GM23248 (cell line): ENCODE results near the gene SULT1E1. TPM values are rescaled to one million over a fixed set of nuclear protein-coding genes. Genes with fewer than 3 reads are reported as not detected.

ENCODE experiments used
- DNase-seq: peaks from one replicate; pipeline ENCODE4 v3.0.0-alpha.2; 2015
- H2AFZ ChIP-seq: fragments of 200-600 bp; sonication (generic); 2 replicates; pipeline ENCODE4 v1.6.1; 2016; ENCODE audit warnings: antibody characterized with exemption
- H3F3A ChIP-seq: fragments of 200-600 bp; sonication (generic); 2 replicates; pipeline ENCODE4 v1.6.1; 2016; ENCODE audit warnings: mild to moderate bottlenecking, antibody characterized with exemption, mixed run types; ENCODE audit not compliant: insufficient read depth
- H3K27ac ChIP-seq: fragments of 200-600 bp; sonication (generic); 2 replicates; pipeline ENCODE4 v1.5.1; 2016; ENCODE audit warnings: mild to moderate bottlenecking
- H3K27me3 ChIP-seq: fragments of 200-600 bp; sonication (generic); replicated peaks from 2 replicates; pipeline ENCODE4 v1.6.1; 2016; ENCODE audit warnings: mild to moderate bottlenecking; ENCODE audit not compliant: insufficient read depth
- H3K36me3 ChIP-seq: fragments of 200-600 bp; sonication (generic); 2 replicates; pipeline ENCODE4 v1.6.1; 2016; ENCODE audit warnings: low read depth, mild to moderate bottlenecking
- H3K4me1 ChIP-seq: fragments of 200-600 bp; sonication (generic); 2 replicates; pipeline ENCODE4 v1.6.1; 2016; ENCODE audit warnings: mild to moderate bottlenecking; ENCODE audit not compliant: insufficient read depth
- H3K4me2 ChIP-seq: fragments of 200-600 bp; sonication (generic); one replicate; pipeline ENCODE4 v1.6.1; 2016; ENCODE audit warnings: mild to moderate bottlenecking; ENCODE audit not compliant: unreplicated experiment
- H3K4me3 ChIP-seq: fragments of 200-600 bp; sonication (generic); 2 replicates; pipeline ENCODE4 v1.5.1; 2016; ENCODE audit warnings: mild to moderate bottlenecking
- H3K79me2 ChIP-seq: fragments of 200-600 bp; sonication (generic); 2 replicates; pipeline ENCODE4 v1.6.1; 2016; ENCODE audit warnings: mild to moderate bottlenecking; ENCODE audit not compliant: insufficient read depth
- H3K9ac ChIP-seq: fragments of 200-600 bp; sonication (generic); 2 replicates; pipeline ENCODE4 v1.6.1; 2016; ENCODE audit warnings: mild to moderate bottlenecking
- H3K9me2 ChIP-seq: fragments of 200-600 bp; sonication (generic); 2 replicates; pipeline ENCODE4 v1.6.1; 2016; ENCODE audit warnings: mixed run types, mild to moderate bottlenecking, moderate library complexity; ENCODE audit not compliant: insufficient read depth
- H3K9me3 ChIP-seq: fragments of 200-600 bp; sonication (generic); one replicate; pipeline ENCODE4 v1.6.1; 2017; ENCODE audit warnings: low read depth
- H4K20me1 ChIP-seq: fragments of 200-600 bp; sonication (generic); 2 replicates; pipeline ENCODE4 v1.6.0; 2016; ENCODE audit not compliant: insufficient read depth
- EZH2 ChIP-seq: fragments of 200-600 bp; sonication (generic); IDR thresholded peaks from 2 replicates; pipeline ENCODE4 v1.6.1; 2018; ENCODE audit warnings: antibody characterized with exemption, mild to moderate bottlenecking; ENCODE audit not compliant: insufficient read depth, poor library complexity, severe bottlenecking
- EZH2phosphoT487 ChIP-seq: fragments of 200-600 bp; sonication (generic); IDR thresholded peaks from 2 replicates; pipeline ENCODE4 v1.6.1; 2018; ENCODE audit warnings: antibody characterized with exemption, moderate library complexity, mild to moderate bottlenecking, low read depth; ENCODE audit not compliant: insufficient read depth
- WGBS, 2 experiments: methylation state at CpG; one replicate each; pipeline ENCODE4 v1.1.6; 2015 to 2017; ENCODE audit warnings: low lambda C conversion rate in 2 of 2, low coverage in 1 of 2; ENCODE audit errors: missing lambda C conversion rate in 2 of 2; 5-methylcytosine and 5-hydroxymethylcytosine counted together
- in situ Hi-C: fragments of 300-500 bp; cut with MboI; formaldehyde crosslinking; loops from 2 replicates; pipeline ENCODE4 v1.15.0; 2020
- polyA plus RNA-seq: library from polyadenylated mRNA; unstranded; fragments of >200 nt; fragmentation: Nextera tagmentation; extraction: Ambion mirVana; gene quantifications from 2 replicates; pipeline ENCODE4 v1.2.1, GENCODE V29; 2016
- total RNA-seq: library from RNA; depleted of rRNA; stranded (reverse); fragments of >200 nt; shearing (Covaris generic); gene quantifications from 2 replicates; pipeline ENCODE4 v1.2.3, GENCODE V29; 2014

The SULT1E1 gene
- total and polyA plus RNA-seq, 2 experiments from 2014 or later: not detected

DNA sequence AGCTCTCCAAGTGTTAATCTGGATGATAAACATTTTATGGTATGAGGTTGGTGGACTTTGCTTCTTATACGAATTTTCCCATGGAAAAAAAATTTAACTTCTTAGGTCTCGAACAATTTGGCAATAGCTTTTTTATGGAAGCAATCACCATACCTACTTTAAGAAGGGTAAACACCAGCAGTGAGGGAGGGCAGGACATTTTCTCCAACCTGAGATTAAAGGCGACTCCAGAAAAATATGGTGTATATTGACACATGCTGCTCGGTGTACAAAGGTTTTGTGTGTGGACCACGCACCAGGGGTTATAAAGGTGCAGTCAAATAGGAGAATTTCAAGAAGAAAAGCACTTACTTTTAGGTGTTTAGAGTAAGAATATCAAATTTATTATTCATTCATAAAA lies 34.2 kb upstream of the SULT1E1 start:
- no peaks in the 10 kb centered on the region for H3K27me3 ChIP-seq

DNA sequence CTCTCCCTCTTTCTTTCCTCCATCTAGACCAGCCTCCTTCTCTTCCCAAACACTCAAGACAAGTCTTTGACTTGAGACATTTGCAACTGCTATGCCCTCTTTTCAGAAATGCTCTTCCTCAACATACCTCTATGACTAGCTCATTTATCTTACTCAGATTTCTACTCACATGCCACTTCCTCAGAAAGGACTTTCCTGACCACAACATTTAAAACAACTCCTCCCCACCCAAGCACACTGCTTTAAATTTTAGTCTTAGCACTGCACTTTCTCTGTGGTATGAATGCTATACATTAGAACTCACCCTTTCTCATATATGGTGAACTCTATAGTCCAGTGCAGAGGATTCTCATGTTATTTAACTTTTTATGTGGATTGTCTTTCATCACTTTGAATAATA lies 28.4 kb upstream of the SULT1E1 start:
- DNase-seq: no peak
- in situ Hi-C loops: no loop called here
- H3K79me2 ChIP-seq: no peaks in the 10 kb centered on the region

More for the DNA sequence above, 34.2 kb upstream of the SULT1E1 start:
- Histone ChIP-seq H3F3A (no peaks in the 10 kb centered on the region), H3K27ac (no peak overlapping the region), H3K79me2 (no peaks in the 10 kb centered on the region), H3K4me1 (no peaks in the 10 kb centered on the region), H3K4me3 (no peak overlapping the region), H3K9ac (no peak overlapping the region), H4K20me1 (no peaks in the 10 kb centered on the region), H3K4me2 (no peak overlapping the region), H3K9me3 (no peaks in the 10 kb centered on the region), H3K36me3 (no peaks in the 10 kb centered on the region), H3K9me2 (no peaks in the 10 kb centered on the region), H2AFZ (no peak overlapping the region)
- DNase-seq: no peak
- TF ChIP-seq EZH2: no peak
- no peak for TF ChIP-seq EZH2phosphoT487
- WGBS, 2 experiments: 41 to 46% methylated on average over 5 of the region's 5 CpGs
- in situ Hi-C loops: no loop called here

DNA sequence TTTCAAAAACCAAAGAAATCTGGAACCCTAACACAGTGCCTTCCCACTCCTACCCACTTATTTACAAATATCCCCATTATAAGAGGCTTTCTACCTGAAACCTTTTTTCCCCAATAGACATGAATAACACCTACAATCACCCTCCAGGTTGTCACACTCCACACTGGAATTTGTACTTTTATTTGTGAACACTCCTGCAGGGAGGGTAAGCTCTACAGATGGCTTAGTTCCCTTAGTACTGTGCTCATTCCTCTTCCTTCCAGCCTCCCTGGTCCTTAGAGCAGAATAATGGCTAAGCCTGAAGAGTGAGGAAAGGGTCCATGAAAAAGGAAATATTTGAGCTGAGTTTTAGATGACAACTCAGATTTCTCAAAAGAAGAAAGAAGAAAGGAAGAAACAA lies 22.2 kb upstream of the SULT1E1 start:
- DNase-seq: no peak
- no peaks in the 10 kb centered on the region for H3F3A ChIP-seq

More for the DNA sequence above, 28.4 kb upstream of the SULT1E1 start:
- Histone ChIP-seq H3K27ac (no peak overlapping the region), H3K9me2 (no peaks in the 10 kb centered on the region), H4K20me1 (no peaks in the 10 kb centered on the region), H3K9me3 (no peaks in the 10 kb centered on the region), H3K9ac (no peak overlapping the region), H3K4me3 (no peak overlapping the region), H2AFZ (no peak overlapping the region), H3K4me2 (no peak overlapping the region), H3K36me3 (no peaks in the 10 kb centered on the region), H3K4me1 (no peaks in the 10 kb centered on the region), H3K27me3 (no peaks in the 10 kb centered on the region), H3F3A (no peaks in the 10 kb centered on the region)
- TF ChIP-seq EZH2phosphoT487 (no peak), EZH2 (no peak)

DNA sequence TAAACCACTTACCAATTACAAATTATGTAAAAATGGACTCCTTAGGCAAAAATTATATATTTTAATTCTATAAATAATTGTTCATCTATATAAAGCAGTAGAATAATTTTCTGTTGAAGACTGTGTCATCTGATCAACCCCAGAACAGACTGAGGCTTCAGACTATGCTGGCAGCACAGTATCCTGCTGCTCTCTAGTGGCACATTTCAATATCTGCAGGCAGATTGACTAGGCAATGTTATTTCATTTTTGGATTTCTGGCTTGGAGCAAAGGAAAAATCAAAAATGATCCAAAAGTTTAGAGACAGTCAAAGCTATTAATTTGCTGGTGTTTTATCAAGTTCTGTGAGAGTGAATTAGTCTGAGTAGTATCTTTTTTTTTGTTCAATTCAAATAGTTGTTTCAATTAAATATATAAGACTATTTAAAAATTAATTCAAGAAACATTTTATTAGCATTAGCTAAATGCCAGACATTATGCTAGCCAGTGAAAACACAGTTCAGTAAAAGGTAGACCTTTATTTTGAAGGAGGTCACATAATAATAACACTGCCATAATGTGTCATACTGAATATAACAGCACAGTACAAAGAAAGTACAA lies 21.3 kb upstream of the SULT1E1 start:
- Histone ChIP-seq H3K27ac (no peak overlapping the region), H3K4me1 (no peaks in the 10 kb centered on the region), H3K9me3 (no peaks in the 10 kb centered on the region), H3F3A (no peaks in the 10 kb centered on the region), H3K79me2 (no peaks in the 10 kb centered on the region), H3K4me3 (no peak overlapping the region), H3K27me3 (no peaks in the 10 kb centered on the region), H3K36me3 (no peaks in the 10 kb centered on the region), H2AFZ (no peak overlapping the region), H3K9me2 (no peaks in the 10 kb centered on the region), H3K9ac (no peak overlapping the region), H4K20me1 (no peaks in the 10 kb centered on the region), H3K4me2 (no peak overlapping the region)
- TF ChIP-seq EZH2phosphoT487 (no peak), EZH2 (no peak)
- DNase-seq: peak; percentile 77
- in situ Hi-C loops: loop anchor here (5.0 kb wide), 1 partner anchor 189 kb away; no protein-coding TSS in a partner anchor

More for the DNA sequence above, 22.2 kb upstream of the SULT1E1 start:
- Histone ChIP-seq H3K36me3 (no peaks in the 10 kb centered on the region), H4K20me1 (no peaks in the 10 kb centered on the region), H3K9me3 (no peaks in the 10 kb centered on the region), H3K9ac (no peak overlapping the region), H3K4me3 (no peak overlapping the region), H2AFZ (no peak overlapping the region), H3K4me2 (no peak overlapping the region), H3K4me1 (no peaks in the 10 kb centered on the region), H3K9me2 (no peaks in the 10 kb centered on the region), H3K27ac (no peak overlapping the region), H3K79me2 (no peaks in the 10 kb centered on the region), H3K27me3 (no peaks in the 10 kb centered on the region)
- in situ Hi-C loops: loop anchor here (5.0 kb wide), 1 partner anchor 190 kb away; no protein-coding TSS in a partner anchor
- TF ChIP-seq EZH2 (no peak), EZH2phosphoT487 (no peak)

DNA sequence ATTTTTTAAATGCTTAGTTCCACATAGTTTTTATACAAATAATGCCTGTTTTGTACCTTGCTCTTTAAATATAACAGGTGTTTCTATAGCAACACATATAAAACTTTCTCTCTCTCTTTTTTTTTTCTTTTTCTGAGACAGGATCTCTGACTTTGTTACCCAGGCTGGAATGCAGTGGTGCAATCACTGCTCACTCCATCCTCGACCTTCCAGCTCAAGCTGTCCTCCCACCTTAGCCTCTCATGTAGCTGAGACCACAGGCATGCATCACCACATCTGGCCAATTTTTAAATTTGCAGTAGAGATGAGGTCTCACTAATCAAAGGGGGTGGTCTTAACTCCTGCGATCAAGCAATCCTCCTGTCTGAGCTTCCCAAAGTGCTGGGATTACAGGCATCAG lies 18.3 kb upstream of the SULT1E1 start:
- Histone ChIP-seq H2AFZ (no peak overlapping the region), H3K9me3 (no peaks in the 10 kb centered on the region), H3K36me3 (no peaks in the 10 kb centered on the region), H3K9me2 (no peaks in the 10 kb centered on the region), H3K4me3 (no peak overlapping the region), H3K27me3 (no peaks in the 10 kb centered on the region), H4K20me1 (no peaks in the 10 kb centered on the region), H3K4me2 (no peak overlapping the region), H3K9ac (no peak overlapping the region), H3F3A (no peaks in the 10 kb centered on the region), H3K27ac (no peak overlapping the region), H3K4me1 (no peaks in the 10 kb centered on the region), H3K79me2 (no peaks in the 10 kb centered on the region)
- DNase-seq: no peak
- in situ Hi-C loops: no loop called here
- 59 to 67% methylated on average over 2 of the region's 2 CpGs for WGBS, 2 experiments
- no peak for TF ChIP-seq EZH2phosphoT487
- TF ChIP-seq EZH2: no peak
